Stomach (tissue), 4 donors: ENCODE data around the gene KIF18B.

ENCODE experiments used
- EP300 ChIP-seq: sonication (generic); formaldehyde crosslinking; IDR thresholded peaks from one replicate; pipeline ENCODE4 v1.6.1; 2017; ENCODE audit warnings: antibody characterized with exemption
- POLR2A ChIP-seq, 4 donors: fragments of 450-650 bp; IDR thresholded peaks; one replicate each; pipeline ENCODE4 v1.6.1; 2016; ENCODE audit warnings: antibody characterized with exemption in 4 of 4, control low read depth in 2 of 4, mild to moderate bottlenecking in 1 of 4, moderate library complexity in 1 of 4
- TF ChIP-seq, protein P1 (sequence below), 7 experiments: fragments of 450-650 bp in 4 of 7; fragments of 200-600 bp in 3 of 7; sonication (generic) in 3 of 7; IDR thresholded peaks; one replicate each; pipeline ENCODE4 v1.5.1; 2016 to 2019; ENCODE audit warnings: antibody characterized with exemption in 7 of 7, control low read depth in 2 of 7, mild to moderate bottlenecking in 1 of 7

DNA sequence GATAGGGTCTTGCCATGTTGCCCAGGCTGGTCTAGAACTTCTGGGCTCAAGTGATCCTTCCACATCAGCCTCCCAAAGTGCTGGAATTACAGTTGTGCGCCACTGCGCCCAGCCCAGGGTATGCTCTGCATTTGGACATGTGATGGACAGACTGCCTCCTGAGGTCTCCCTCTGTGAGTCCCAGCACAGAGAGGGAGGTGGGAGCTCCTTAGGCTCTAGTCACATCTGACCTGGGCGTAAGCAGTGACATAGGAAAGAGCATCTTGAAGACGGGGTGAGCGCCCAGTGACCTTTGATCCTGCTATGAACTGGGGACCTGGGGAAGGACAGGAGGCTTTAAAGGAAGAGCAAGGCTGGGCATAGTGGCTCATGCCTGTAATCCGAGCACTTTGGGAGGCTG lies 30.1 kb downstream of the KIF18B start:
- TF ChIP-seq POLR2A (IDR thresholded peaks at IDR 0.05) (no peak), EP300 (no peak)
- TF ChIP-seq, protein P1, sequence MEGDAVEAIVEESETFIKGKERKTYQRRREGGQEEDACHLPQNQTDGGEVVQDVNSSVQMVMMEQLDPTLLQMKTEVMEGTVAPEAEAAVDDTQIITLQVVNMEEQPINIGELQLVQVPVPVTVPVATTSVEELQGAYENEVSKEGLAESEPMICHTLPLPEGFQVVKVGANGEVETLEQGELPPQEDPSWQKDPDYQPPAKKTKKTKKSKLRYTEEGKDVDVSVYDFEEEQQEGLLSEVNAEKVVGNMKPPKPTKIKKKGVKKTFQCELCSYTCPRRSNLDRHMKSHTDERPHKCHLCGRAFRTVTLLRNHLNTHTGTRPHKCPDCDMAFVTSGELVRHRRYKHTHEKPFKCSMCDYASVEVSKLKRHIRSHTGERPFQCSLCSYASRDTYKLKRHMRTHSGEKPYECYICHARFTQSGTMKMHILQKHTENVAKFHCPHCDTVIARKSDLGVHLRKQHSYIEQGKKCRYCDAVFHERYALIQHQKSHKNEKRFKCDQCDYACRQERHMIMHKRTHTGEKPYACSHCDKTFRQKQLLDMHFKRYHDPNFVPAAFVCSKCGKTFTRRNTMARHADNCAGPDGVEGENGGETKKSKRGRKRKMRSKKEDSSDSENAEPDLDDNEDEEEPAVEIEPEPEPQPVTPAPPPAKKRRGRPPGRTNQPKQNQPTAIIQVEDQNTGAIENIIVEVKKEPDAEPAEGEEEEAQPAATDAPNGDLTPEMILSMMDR (IDR thresholded peaks at IDR 0.05) = no peak
